ENCODE measurements around the gene CEP85L.

GRCh38 chr6:118697554-118697953, 46.2 kb upstream of the CEP85L start:
- TF ChIP-seq POLR2A (IDR thresholded peaks at IDR 0.05; ENCODE audit: low read depth, low read length) (no peak), POLR2AphosphoS5 (IDR thresholded peaks at IDR 0.05; ENCODE audit: low read depth, low read length) (no peak), TAF1 (IDR thresholded peaks at IDR 0.05; ENCODE audit: low read depth, low read length) (no peak), SPI1 (IDR thresholded peaks at IDR 0.05; ENCODE audit: low read depth, low read length) (no peak)
